GM06990 (cell line): ENCODE data around the gene ZNF469.

ENCODE experiments used
- DNase-seq: peaks from one replicate; pipeline ENCODE4 v3.0.0-alpha.2; 2011; ENCODE audit not compliant: insufficient read length; ENCODE audit errors: extremely low read depth
- H3K27me3 ChIP-seq: replicated peaks from 2 replicates; pipeline ENCODE4 v1.6.0; 2011; ENCODE audit warnings: low read length; ENCODE audit not compliant: control insufficient read depth, insufficient read depth
- H3K36me3 ChIP-seq: 2 replicates; pipeline ENCODE4 v1.5.1; 2011; ENCODE audit warnings: low read length; ENCODE audit not compliant: control insufficient read depth, insufficient read depth
- H3K4me3 ChIP-seq: replicated peaks from 2 replicates; pipeline ENCODE4 v1.5.1; 2011; ENCODE audit warnings: low read depth, mild to moderate bottlenecking, control low read depth, low read length
- TF ChIP-seq, protein P1 (sequence below): IDR thresholded peaks from 2 replicates; pipeline ENCODE4 v1.5.1; 2011; ENCODE audit warnings: low read length, control low read depth, mild to moderate bottlenecking, inconsistent platforms; ENCODE audit not compliant: insufficient read depth, poor library complexity, severe bottlenecking

The ZNF469 gene

DNA sequence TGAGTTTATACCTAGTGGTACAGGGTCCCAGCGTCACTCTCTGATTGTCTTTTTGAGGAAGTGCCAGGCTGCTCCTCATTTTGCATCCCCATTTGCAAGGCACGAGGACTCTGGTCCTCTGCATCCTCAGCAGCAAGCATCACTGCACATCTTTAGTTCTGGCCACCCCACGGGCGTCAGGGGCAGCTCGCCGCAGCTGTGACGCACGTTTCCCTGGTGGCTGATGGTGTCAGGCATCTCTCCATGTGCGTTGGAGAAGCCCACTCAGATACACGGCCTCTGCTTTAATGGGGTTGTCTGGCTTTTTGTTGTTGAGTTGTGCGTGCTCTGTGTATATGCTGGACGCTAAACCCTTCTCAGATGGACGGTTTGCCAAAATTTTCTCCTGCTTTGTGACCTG lies 45.2 kb upstream of the ZNF469 start:
- no peaks in the 10 kb centered on the region; the same call in 1 of the 2 replicates for H3K27me3 ChIP-seq
- no peak overlapping the region for H3K4me3 ChIP-seq
- TF ChIP-seq, protein P1, sequence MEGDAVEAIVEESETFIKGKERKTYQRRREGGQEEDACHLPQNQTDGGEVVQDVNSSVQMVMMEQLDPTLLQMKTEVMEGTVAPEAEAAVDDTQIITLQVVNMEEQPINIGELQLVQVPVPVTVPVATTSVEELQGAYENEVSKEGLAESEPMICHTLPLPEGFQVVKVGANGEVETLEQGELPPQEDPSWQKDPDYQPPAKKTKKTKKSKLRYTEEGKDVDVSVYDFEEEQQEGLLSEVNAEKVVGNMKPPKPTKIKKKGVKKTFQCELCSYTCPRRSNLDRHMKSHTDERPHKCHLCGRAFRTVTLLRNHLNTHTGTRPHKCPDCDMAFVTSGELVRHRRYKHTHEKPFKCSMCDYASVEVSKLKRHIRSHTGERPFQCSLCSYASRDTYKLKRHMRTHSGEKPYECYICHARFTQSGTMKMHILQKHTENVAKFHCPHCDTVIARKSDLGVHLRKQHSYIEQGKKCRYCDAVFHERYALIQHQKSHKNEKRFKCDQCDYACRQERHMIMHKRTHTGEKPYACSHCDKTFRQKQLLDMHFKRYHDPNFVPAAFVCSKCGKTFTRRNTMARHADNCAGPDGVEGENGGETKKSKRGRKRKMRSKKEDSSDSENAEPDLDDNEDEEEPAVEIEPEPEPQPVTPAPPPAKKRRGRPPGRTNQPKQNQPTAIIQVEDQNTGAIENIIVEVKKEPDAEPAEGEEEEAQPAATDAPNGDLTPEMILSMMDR, result no peak
- no peaks in the 10 kb centered on the region for H3K36me3 ChIP-seq
- DNase-seq, result no peak

- Histone ChIP-seq H3K27me3 (no peaks in the 10 kb centered on the region; the same call in 1 of the 2 replicates), H3K36me3 (no peaks in the 10 kb centered on the region), H3K4me3 (no peak overlapping the region)
- no peak for DNase-seq
- TF ChIP-seq, protein P1, result no peak
These were observed 44.6 kb upstream of the ZNF469 start for GRCh38 chr16:88338111-88338510.

DNA sequence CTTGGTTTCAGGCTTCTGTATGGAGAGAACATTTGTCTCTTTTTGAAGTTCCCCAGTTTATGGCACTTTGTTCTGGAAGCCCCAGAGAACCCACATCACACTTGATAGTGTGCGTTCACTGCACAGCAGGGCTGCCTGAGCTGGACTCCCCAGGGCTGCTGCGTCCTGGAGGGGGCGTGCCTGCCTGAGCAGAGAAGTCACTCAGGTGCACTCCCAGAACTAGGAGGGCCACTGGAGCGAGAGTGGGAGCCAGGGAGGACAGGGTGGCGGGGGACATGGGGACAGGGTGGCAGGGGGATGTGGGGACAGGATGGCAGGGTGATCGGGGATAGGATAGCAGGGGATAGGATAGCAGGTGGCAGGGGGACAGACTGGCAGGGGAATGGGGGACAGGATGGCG lies 43.9 kb upstream of the ZNF469 start:
- TF ChIP-seq, protein P1, result no peak
- Histone ChIP-seq H3K36me3 (no peaks in the 10 kb centered on the region), H3K4me3 (no peak overlapping the region), H3K27me3 (no peaks in the 10 kb centered on the region; the same call in 1 of the 2 replicates)
- DNase-seq, result no peak

- TF ChIP-seq, protein P1, result no peak
- H3K36me3 ChIP-seq, result no peaks in the 10 kb centered on the region
- no peak overlapping the region for H3K4me3 ChIP-seq
- H3K27me3 ChIP-seq, result no peaks in the 10 kb centered on the region; the same call in 1 of the 2 replicates
- no peak for DNase-seq
These were observed 42.6 kb upstream of the ZNF469 start for GRCh38 chr16:88339930-88340754.

GRCh38 chr16:88340755-88341150 lies 42.0 kb upstream of the ZNF469 start:
- no peaks in the 10 kb centered on the region for H3K36me3 ChIP-seq
- no peak for DNase-seq
- H3K27me3 ChIP-seq, result no peaks in the 10 kb centered on the region; the same call in 1 of the 2 replicates
- no peak overlapping the region for H3K4me3 ChIP-seq
- TF ChIP-seq, protein P1, result no peak
